Fibroblast of the conjunctiva (primary cell): ENCODE measurements around the gene PKD1.

Source experiments
- DNase-seq: peaks from one replicate; pipeline ENCODE4 v3.0.0-alpha.2; 2010; ENCODE audit warnings: low read depth

PKD1 gene

DNA sequence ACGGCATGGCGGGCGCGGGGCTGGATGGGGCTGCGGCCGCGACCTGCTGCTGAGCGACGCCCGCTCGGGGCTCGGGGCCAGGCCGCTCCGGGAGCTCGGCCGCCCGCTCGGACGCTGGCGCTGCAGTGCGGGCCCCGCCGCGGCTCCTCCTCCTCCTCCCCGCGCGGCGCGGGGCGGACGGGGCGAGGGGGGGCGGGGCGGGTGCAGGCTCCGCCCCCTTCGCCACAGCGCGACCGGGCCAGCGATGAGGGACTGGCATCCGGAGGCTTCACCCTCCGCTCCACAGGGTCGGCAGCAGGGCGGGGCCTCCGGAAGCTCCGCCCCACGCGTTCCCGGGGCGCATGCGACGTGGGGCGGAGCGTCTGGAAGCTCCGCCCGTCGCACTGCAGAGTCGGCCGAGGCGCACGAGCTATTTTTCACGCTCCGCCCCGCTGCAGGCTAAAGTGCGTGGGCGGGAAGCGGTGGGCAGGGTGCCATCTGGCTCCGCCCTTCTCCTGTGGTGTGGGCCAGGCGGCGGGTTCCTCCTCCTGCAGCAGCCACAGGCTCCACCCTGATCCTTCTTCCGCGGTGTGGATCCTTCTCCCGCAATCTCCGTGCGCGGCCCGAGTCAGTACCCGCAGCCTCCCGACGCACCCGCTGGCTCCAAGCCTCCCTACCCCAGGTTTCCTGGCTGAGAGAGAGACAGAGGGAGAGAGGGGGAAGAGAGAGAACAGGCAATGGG is at the start of gene PKD1:
PKD1 (minus strand) TSS at position 129 of the 721 bp plus-strand sequence. CDS start 209 bp downstream, outside the sequence.
- DNase-seq: peak; percentile 94

DNA sequence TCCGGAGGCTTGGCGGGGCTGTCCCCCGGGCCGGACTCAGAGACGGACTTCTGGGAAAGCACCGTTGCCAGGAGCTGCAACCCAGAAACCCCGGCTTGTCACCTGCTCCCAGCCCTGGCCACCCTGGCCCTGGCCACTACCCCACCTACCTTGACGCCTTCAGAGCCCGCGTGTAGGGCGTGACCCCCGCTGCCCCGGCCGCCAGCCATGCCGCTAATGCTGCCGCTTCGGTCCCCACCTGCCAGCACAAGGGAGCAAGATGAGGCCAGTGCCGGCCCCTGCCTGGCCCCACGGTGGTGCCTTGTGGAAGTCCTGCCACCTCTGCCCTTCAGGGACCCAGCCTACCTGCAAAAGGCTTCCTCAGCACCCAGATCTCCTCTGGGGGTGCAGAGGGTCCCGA is 49.3 kb upstream of the PKD1 start:
- DNase-seq: no peak

DNA sequence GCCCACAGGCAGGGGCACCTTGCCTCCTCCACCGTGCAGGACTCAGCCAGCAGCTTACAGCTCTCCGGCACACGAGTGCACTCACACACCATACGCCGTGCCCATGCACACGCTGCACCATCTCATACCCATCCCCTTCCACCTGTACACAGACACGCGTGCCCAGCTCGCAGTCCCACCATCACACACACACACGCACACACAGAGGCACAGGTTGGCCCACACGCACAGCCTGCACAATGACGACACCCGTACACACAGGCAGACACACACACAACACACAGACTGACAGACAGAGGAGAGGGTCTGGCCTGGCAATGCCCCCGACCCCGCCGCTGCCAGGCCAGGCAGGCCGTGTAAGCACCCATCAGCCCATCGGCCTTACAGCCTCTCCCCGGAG is 48.6 kb upstream of the PKD1 start:
- no peak for DNase-seq

- no peak for DNase-seq
These were observed 48.0 kb upstream of the PKD1 start for GRCh38 chr16:2183671-2184070.

DNA sequence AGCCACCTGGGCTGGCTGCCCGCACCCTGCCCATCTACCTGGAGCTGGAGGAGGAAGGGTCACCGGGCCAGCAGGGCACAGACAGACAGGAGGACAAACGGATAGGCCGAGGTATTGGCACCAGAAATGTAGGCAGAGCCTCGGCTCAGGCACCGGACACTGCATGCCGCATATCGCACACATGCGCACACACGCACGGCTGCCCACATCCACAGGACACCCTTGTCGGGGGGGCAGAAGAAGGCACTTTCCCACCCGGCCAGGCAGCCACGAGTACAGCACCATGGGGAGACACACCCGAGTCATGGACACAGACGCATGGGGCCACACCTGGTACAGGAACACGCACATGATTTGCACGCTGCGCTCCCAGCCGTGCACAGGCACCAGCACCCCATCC is 46.3 kb upstream of the PKD1 start:
- no peak for DNase-seq

DNA sequence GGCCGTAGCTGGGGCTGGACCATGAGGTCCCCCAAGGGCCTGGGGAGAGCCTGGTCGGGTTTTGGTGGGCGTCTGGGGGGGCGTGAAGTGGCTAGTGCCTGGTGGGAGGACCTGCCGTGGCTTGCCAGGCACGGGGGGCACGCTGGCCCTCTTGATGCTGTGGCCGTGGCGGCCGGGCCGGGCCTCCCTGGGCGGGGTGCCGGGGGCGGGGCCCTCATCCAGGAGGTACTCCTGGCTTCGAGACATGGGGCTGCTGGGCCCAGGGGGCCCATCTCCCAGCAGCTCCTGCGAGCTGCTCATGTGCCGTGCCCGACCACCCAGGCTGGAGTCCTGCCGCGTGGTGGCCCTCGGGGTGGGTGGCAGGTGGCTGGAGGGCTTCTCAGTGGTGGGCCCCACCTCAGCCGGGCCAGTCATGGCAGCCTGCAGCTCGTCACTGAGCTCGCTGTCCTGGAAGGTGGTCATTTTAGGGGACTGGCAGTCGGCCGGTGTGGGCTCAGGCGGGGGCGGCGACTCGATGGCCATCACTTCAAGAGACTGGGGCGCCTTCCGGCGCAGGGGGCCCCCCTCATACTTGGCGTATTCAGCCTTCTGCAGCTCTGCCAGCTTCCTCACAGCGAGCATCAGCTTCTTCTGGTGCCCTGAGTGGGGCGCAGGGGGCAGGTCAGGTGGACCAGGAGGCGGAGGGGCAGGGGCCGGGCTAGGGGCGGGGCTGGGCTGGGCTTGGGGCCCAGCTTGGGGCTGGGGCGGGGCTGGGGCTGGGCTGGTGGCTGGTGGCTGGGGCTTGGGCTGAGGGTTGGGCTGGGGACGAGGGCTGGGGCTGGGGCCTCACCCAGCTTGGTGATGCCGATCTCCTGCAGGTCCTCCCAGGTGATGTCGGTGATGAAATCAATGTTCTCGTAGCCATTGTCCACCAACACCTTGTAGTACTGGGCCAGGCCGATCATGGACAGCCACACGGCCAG is 45.5 kb upstream of the PKD1 start:
- DNase-seq: no peak

- DNase-seq: no peak
These were observed 44.8 kb upstream of the PKD1 start for GRCh38 chr16:2180461-2180860.

GRCh38 chr16:2179576-2179975 is 43.9 kb upstream of the PKD1 start:
- DNase-seq: no peak

DNA sequence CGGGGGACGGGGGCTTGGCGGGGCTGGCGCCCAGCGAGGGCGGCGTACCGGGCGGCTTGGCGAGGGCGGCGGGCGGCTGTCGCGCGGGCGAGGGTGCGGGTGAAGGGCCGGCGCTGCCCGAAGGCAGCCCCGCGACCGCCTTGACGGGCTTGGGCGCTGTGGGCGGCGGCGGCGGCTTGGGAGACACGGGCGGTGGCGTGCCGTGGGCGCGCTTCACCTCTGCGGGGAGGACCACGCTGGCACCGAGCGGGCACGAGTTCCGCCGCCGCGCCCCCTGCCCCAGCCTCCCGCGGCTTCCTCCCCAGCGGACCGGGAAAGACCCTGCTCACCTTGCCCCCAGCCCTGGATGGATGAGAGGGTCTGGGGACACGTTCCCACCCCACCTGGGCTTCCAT is 43.4 kb upstream of the PKD1 start:
- no peak for DNase-seq

DNA sequence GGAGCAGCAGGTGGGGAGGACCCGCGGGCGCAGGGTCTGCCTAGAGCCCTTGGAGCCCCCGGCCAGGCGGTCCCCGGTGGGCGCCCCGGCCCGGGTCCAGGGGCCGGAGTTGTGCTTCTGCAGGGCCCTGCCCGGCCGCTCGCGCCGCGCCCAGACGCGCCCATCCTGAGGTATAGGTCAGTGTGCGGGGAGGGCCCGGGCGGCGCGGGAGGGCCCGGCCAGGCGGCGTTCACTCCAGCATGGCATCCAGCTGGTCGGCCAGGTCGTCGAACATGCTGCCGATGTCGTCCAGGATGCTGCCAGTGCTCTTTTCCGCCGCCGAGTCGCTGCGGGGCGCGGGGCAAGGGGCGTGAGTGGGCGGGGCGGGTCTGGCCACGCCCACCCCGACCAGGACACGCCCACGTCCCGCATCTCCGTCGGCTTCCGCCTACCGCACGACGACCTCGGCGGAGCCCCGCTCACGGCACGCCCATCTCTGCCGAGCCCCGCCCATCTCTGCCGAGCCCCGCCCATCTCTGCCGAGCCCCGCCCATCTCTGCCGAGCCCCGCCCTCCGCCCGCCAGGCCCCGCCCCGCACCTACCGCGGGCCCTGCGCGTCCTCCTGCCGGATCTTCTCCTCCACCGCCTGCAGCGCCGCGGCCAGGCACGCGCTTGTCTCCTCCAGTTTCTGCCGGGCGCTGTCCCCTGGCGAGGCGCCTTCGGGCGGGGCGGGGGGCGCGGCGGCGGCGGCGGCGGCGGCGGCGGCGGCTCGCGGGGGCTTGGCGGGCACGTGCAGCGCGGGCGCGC is 42.8 kb upstream of the PKD1 start:
- no peak for DNase-seq

GRCh38 chr16:2177561-2177960 is 41.9 kb upstream of the PKD1 start:
- no peak for DNase-seq

DNA sequence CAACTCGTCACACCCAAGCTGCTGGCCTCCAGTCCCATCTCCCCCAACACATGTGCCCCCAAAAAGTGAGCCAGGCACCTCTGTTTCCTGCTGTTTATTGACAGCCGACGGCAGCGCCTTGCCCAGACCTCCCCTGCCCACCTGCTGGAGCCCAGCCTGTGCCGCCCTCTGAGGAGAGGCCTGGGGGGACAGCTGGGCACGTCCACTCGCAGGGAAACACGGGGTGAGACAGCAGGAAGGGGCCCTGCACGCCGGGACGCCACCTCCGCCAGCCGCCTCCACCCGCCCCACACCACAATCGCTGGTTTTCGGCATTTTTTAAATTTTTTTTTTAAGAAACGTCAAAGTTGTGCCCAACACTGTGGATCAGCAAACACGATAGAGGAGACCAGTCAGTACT is 41.4 kb upstream of the PKD1 start:
- DNase-seq: no peak

DNA sequence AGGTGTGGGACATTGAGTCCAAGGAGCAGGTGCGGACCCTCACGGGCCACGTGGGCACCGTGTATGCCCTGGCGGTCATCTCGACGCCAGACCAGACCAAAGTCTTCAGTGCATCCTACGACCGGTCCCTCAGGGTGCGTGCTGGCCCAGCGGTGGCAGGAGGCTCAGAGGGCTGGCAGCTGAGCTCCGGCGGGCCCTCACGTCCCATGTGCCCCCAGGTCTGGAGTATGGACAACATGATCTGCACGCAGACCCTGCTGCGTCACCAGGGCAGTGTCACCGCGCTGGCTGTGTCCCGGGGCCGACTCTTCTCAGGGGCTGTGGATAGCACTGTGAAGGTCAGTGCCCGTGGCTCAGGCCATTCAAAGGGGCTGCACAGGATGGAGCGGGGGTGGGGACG is 40.3 kb upstream of the PKD1 start:
- DNase-seq: no peak

DNA sequence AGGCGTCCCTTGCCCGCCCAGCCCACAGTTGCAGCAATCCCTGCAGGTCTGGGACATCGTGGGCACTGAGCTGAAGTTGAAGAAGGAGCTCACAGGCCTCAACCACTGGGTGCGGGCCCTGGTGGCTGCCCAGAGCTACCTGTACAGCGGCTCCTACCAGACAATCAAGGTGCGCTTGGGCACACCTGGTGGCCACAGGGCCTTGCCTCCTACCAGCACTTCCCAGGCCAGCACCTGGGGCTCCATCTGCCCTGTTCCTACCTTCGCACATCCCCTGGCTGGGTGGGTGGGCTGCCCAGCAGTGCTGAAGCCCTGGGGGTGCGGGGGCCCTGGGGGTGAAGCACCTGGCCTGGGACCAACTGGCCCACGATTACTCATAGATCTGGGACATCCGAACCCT is 39.8 kb upstream of the PKD1 start:
- no peak for DNase-seq

DNA sequence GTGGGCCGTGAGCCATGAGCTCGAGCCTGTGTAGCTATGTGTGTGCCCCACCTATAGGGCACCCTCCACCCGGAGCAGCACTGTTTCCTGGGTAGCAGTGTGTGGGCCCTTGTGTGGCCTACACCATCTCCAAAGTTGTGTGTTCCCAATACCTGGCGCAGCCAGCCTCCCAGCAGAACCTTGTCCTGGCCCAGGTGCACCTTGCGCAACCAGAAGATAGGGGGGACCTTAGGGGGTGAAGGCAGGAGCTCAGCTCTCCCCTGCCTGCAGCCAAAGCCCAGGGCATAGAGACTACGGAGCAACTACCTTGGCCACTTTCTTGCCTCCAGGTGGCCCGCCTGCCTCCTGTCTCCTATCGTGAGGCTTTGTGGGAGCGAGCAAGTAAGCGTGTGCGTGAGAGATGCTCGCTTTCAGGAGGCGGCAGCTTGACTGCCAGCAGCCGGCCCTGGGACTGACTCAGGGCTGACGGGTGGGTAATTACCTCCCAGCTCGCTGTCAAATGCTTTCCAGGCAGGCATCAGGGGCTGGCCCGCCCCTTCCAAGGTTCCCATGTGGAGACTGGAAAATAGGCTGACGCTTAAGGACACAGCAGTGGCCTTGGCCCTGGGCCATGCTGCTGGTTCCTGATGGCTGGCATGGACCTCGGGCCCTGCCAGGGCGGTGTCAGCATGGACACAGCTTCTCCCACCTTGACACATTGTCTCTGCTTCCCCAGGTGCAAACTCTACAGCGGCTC is 38.9 kb upstream of the PKD1 start:
- no peak for DNase-seq

- DNase-seq: no peak
These were observed 38.2 kb upstream of the PKD1 start for GRCh38 chr16:2173916-2174315.

DNA sequence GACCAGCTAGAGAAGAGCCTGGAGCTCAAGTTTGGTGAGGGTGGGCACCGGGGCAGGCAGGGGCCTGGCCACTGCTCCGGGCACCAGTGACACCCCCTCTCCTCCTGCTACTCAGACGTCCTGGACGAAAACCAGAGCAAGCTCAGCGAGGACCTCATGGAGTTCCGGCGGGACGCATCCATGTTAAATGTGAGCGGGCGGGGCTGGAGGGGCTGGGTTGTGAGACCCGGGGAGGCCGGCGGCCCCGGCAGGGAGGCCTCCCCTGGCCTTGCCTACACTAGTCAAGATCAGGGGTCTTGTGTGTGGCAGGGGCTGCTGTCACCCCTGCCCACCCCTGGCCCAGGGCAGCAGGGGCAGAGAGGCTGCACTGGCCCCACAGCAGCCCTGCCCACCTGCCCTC is 37.7 kb upstream of the PKD1 start:
- no peak for DNase-seq

DNA sequence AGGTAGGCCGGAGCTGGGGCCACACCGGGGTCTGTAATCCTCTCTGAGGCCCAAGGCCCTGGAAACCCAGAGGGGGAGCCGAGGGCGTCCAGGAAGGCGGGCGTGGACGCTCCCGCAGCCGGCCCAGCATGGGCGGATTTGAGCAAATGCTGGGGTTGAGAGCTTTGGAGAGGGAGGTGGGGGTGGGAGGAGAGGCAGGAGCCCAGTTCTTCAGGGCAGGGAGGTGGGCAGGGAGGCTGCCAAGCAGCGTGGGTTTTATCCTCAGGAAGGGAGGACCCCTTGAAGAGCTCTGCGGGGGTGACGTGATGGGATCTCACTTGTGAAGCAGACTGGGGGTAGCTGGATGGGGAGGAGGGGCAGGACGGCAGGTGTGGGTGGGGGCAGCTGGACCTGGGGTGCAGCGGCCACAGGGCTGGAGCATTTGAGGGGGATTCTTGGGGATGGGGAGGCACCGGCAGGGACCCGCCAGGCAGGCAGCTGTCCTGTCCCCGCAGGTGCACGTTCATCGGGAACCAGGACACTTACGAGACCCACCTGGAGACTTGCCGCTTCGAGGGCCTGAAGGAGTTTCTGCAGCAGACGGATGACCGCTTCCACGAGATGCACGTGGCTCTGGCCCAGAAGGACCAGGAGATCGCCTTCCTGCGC is 37.1 kb upstream of the PKD1 start:
- DNase-seq: no peak

DNA sequence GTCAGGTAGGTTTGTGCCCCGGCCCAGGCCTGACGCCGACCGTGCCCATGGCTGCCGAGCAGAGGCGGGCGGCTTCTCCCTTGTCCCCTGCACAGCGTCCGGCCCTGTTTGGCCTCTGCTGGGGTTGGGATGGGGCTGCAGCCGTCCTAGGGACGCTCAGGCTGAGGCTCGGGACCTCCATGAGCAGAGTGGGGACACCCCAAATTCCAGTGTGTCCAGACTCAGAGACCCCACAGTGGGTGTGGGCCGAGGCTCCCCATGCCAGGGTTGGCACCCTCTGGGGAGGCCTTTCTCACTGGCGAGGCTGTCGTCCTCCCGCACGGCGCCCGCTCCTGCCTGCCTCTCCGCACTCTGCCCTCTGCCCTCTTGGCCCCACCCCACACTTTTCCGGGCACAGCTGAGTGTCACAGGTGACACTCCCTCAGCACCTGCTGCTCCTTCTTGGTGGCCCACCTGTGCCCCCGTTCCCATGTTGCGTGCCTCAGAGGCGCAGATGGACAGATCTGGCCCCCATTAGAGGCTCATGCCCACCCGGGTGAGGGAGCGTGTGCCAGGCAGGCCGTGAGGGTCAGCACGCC is 36.0 kb upstream of the PKD1 start:
- no peak for DNase-seq

DNA sequence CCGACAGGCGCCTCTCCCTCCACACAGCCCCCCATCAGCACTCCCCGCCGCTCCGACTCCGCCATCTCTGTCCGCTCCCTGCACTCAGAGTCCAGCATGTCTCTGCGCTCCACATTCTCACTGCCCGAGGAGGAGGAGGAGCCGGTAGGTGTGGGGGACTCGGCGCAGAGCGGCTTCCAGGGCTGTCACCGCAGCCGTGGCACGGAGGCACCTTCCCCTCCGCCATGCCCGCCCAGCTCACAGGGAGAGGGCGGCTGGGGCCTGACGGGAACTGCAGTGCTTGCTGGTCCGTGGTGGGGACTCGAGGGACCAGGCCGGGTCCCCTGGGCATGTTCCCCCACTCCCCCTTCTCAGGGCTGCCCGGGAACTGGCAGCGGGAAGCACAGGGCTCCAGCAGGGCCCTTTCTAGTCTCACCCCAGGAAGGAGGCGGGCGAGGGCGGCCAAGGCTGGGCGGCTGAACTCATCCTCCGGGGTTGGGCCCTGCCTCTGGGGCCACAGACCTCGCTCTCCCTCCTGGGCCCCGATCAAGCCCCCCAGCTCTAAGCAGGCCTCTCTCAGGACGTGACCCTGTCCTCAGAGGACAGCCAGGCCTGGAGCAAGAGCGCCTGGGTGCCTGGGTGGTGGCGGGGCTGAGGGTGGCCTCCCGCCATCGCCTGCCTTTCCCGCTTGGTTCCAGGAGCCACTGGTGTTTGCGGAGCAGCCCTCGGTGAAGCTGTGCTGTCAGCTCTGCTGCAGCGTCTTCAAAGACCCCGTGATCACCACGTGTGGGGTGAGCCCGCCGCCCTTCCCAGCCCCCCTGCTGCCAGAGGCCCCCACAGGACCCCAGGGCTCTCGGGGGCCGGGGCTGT is 35.1 kb upstream of the PKD1 start:
- DNase-seq: no peak
